Measurements from ENCODE around the gene RAX.
A peak's percentile ranks its signal among the peaks of the same experiment; 100 is the strongest.
"Not testable (repeated sequence)": the region's sequence is repeated elsewhere in the genome, so short reads cannot be mapped to it uniquely, and the experiment has no call there.

RAX gene

GRCh38 chr18:59272221-59272888, 899 bp downstream of the RAX start:
- DNase-seq: no peak

- no peak for DNase-seq
These were observed 1.5 kb downstream of the RAX start for GRCh38 chr18:59271606-59272220.

GRCh38 chr18:59270689-59271257, 2.5 kb downstream of the RAX start:
- DNase-seq: peak; percentile 35

GRCh38 chr18:59269563-59270119, 3.6 kb downstream of the RAX start:
- DNase-seq: no peak

GRCh38 chr18:59268721-59269562, 4.3 kb downstream of the RAX start:
- DNase-seq: peak; percentile 77

GRCh38 chr18:59268127-59268720, 5.0 kb downstream of the RAX start:
- DNase-seq: no peak

GRCh38 chr18:59267503-59268126, 5.6 kb downstream of the RAX start:
- DNase-seq: peak; percentile 31

- no peak for DNase-seq
These were observed 6.3 kb downstream of the RAX start for GRCh38 chr18:59266886-59267502.

- DNase-seq: no peak
These were observed 6.8 kb downstream of the RAX start for GRCh38 chr18:59266459-59266858.

GRCh38 chr18:59265974-59266369, 7.3 kb downstream of the RAX start:
- no peak for DNase-seq

- peak; percentile 58 for DNase-seq
These were observed 7.8 kb downstream of the RAX start for GRCh38 chr18:59265246-59265973.

GRCh38 chr18:59264651-59265245, 8.5 kb downstream of the RAX start:
- DNase-seq: no peak

- DNase-seq: no peak
These were observed 9.1 kb downstream of the RAX start for GRCh38 chr18:59264121-59264571.

- DNase-seq: no peak
These were observed 9.6 kb downstream of the RAX start for GRCh38 chr18:59263661-59264060.

- DNase-seq: not testable (repeated sequence)
These were observed 11.0 kb downstream of the RAX start for GRCh38 chr18:59262243-59262642.

- not testable (repeated sequence) for DNase-seq
These were observed 11.4 kb downstream of the RAX start for GRCh38 chr18:59261842-59262241.

GRCh38 chr18:59255491-59255890, 17.8 kb downstream of the RAX start:
- DNase-seq: not testable (repeated sequence)

GRCh38 chr18:59249199-59249774, 24.0 kb downstream of the RAX start:
- DNase-seq: peak; percentile 78

- DNase-seq: no peak
These were observed 26.5 kb downstream of the RAX start for GRCh38 chr18:59246796-59247195.

GRCh38 chr18:59242906-59243305, 30.3 kb downstream of the RAX start:
- no peak for DNase-seq

All from hematopoietic multipotent progenitor cell treated with erythropoietin and hydrocortisone succinate and interleukin-3 and kit ligand, for 4 days (in vitro differentiated cells).